ENCODE data around the gene NMRK1. TPM values are rescaled to one million over a fixed set of nuclear protein-coding genes. Genes with fewer than 3 reads are reported as not detected.

NMRK1 gene
- total RNA-seq, 6 experiments from 2014 or later = 19.6 to 29.9 (median 21.9) TPM

GRCh38 chr9:75081632-75082031 is 6.3 kb downstream of the NMRK1 start:
- no peaks in the 10 kb centered on the region for H3K9me3 ChIP-seq
- intact Hi-C loops (cut with DNase I) = no loop called here

GRCh38 chr9:75072895-75073294 is 15.1 kb downstream of the NMRK1 start:
- no peaks in the 10 kb centered on the region for H3K9me3 ChIP-seq
- 100% methylated on average over 3 of the region's 4 CpGs for WGBS (ENCODE audit: insufficient coverage, low coverage, low lambda C conversion rate, missing lambda C conversion rate)
- intact Hi-C loops (cut with DNase I) = loop anchor here in 1 of 2 donors (10.0 kb wide), 1 partner anchor 298 kb away; no protein-coding TSS in a partner anchor
- DNase-seq (no peak), ATAC-seq (no peak)
- TF ChIP-seq POLR2A (IDR thresholded peaks at IDR 0.05) (no peak), CTCF (IDR thresholded peaks at IDR 0.05) (no peak)
- peaks cover 0 to 4% (median 0%) of the 10 kb centered on the region in 4 donors for H3K4me1 ChIP-seq
- no peak overlapping the region for H3K4me3 ChIP-seq
- no peaks in the 10 kb centered on the region for H3K27me3 ChIP-seq
- peaks cover 0 to 13% (median 0%) of the 10 kb centered on the region in 4 donors for H3K36me3 ChIP-seq
- no peak overlapping the region for H3K27ac ChIP-seq

More at GRCh38 chr9:75081632-75082031, 6.3 kb downstream of the NMRK1 start:
- no peaks in the 10 kb centered on the region for H3K27me3 ChIP-seq
- DNase-seq (no peak), ATAC-seq (no peak)
- TF ChIP-seq POLR2A (IDR thresholded peaks at IDR 0.05) = no peak
- no peak for TF ChIP-seq CTCF (IDR thresholded peaks at IDR 0.05)
- H3K27ac ChIP-seq = no peak overlapping the region
- WGBS (ENCODE audit: insufficient coverage, low coverage, low lambda C conversion rate, missing lambda C conversion rate) = 36% methylated on average over 2 of the region's 2 CpGs
- no peak overlapping the region for H3K4me3 ChIP-seq
- H3K36me3 ChIP-seq = peaks cover 0 to 14% (median 0%) of the 10 kb centered on the region in 4 donors
- H3K4me1 ChIP-seq = peaks cover 0 to 36% (median 15%) of the 10 kb centered on the region in 4 donors

GRCh38 chr9:75071530-75072122 is 16.3 kb downstream of the NMRK1 start:
- H3K27ac ChIP-seq = no peak overlapping the region
- no peak for DNase-seq
- TF ChIP-seq POLR2A (IDR thresholded peaks at IDR 0.05) (no peak), CTCF (IDR thresholded peaks at IDR 0.05) (no peak)
- no peak for ATAC-seq
- intact Hi-C loops (cut with DNase I) = loop anchor here in 1 of 2 donors (10.0 kb wide), 1 partner anchor 297 kb away; no protein-coding TSS in a partner anchor
- H3K36me3 ChIP-seq = peaks cover 0 to 18% (median 0%) of the 10 kb centered on the region in 4 donors
- 83% methylated on average over 2 of the region's 5 CpGs for WGBS (ENCODE audit: insufficient coverage, low coverage, low lambda C conversion rate, missing lambda C conversion rate)
- H3K9me3 ChIP-seq = no peaks in the 10 kb centered on the region
- no peak overlapping the region for H3K4me3 ChIP-seq
- no peaks in the 10 kb centered on the region for H3K4me1 ChIP-seq
- no peaks in the 10 kb centered on the region for H3K27me3 ChIP-seq

- intact Hi-C loops (cut with DNase I) = no loop called here
- H3K27me3 ChIP-seq = no peaks in the 10 kb centered on the region
Observed at GRCh38 chr9:75069171-75069570, 18.8 kb downstream of the NMRK1 start.

More at GRCh38 chr9:75069171-75069570, 18.8 kb downstream of the NMRK1 start:
- TF ChIP-seq CTCF (IDR thresholded peaks at IDR 0.05) = no peak
- no peak for TF ChIP-seq POLR2A (IDR thresholded peaks at IDR 0.05)
- no peak for DNase-seq
- Histone ChIP-seq H3K4me3 (no peak overlapping the region), H3K4me1 (no peaks in the 10 kb centered on the region), H3K36me3 (peaks cover 0 to 20% (median 0%) of the 10 kb centered on the region in 4 donors), H3K27ac (no peak overlapping the region), H3K9me3 (no peaks in the 10 kb centered on the region)
- WGBS (ENCODE audit: insufficient coverage, low coverage, low lambda C conversion rate, missing lambda C conversion rate) = 59% methylated on average over 2 of the region's 2 CpGs
- no peak for ATAC-seq
